CD4-positive, alpha-beta T cell treated with Interleukin-17A for 1 hour (primary cell): ENCODE measurements around the gene SKI.

Experiments used
- DNase-seq: peaks from one replicate; pipeline ENCODE4 v3.0.0-alpha.2; 2020

SKI gene

DNA sequence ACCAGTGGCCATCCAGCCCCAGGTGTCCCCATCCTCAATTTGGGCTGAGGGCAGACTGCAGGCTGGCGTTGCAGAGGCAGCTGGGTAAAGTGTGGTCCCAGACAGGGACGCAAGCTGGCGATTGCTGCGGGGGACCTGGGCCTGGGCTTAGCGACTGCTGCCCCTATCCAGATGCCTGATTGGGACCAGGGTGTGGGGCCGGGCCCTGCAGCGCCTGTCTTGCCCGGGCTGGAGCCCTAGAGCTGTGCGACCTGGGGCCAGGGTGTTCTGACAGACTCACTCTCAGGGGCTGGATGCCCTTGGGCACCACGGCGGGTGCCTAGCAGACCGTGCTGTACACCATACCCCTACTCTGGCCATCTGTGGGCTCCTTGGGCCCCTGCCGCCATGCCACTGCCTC, 17.3 kb upstream of the SKI start:
- no peak for DNase-seq

- DNase-seq, result no peak
These were observed 15.9 kb upstream of the SKI start for GRCh38 chr1:2212274-2212531.

- DNase-seq, result peak; percentile 78
These were observed 15.3 kb upstream of the SKI start for GRCh38 chr1:2212532-2213491.

- no peak for DNase-seq
These were observed 14.3 kb upstream of the SKI start for GRCh38 chr1:2213576-2214505.

GRCh38 chr1:2214541-2215241, 13.4 kb upstream of the SKI start:
- DNase-seq, result no peak

GRCh38 chr1:2215329-2215728, 12.8 kb upstream of the SKI start:
- DNase-seq, result no peak

DNA sequence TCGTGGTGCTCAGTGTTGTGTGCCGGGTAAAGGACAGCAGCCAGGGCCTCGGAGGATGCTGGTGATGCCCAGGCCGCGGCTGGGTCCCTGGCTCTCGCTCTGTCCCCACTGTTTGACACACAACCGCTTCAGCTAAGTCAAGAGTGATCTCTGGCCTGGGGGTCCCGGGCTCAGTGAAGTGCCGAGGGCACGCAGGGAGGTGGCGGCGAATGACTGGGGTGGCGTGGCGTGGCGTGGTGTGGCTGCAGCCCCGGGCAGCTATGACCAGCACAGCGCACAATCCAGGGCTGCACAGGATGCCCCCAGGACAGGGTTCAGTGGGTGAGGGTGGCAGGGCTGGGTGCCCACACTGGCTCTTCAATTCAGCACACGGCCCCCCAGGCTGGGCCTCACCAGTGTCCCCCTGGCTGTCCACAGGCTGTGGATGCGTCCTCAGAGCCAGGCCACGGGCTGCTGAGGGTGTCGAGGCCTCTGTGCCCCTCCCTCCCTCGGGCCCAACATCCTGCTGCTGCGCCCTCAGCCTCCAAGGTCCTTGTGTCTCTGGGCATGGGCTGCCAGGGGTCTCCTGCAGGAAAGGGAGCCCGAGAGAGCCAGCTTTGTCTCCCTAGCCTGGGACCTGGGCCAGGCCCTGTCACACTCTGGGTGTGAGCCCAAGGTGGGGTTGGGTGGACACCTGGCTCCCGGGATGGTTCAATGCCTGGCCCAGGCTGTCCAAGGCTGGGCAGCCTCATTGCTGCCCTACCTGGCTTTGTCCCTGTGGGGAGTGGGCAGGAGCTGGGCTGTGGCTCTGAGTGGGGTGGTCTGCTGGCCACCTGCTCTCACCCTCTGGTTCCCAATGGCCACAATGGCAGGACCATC, 12.0 kb upstream of the SKI start:
- no peak for DNase-seq

- no peak for DNase-seq
These were observed 11.4 kb upstream of the SKI start for GRCh38 chr1:2216767-2217058.

DNA sequence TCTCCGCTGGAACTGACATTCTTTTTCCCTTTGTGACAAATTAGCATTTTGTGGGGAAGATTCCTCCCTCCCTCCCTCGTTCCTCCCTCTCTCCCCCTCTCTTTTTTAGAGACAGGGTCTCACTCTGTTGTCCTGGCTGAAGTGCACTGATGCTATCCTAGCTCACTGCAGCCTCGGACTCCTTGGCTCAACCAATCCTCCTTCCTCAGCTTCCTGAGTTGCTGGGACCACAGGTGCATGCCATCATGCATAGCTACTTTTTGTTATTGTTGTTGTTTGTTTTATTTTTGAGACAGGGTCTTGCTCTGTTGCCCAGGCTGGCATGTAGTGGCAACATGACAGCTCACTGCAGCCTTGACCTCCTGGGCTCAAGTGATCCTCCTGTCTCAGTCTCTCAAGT, 6.8 kb upstream of the SKI start:
- no peak for DNase-seq

DNA sequence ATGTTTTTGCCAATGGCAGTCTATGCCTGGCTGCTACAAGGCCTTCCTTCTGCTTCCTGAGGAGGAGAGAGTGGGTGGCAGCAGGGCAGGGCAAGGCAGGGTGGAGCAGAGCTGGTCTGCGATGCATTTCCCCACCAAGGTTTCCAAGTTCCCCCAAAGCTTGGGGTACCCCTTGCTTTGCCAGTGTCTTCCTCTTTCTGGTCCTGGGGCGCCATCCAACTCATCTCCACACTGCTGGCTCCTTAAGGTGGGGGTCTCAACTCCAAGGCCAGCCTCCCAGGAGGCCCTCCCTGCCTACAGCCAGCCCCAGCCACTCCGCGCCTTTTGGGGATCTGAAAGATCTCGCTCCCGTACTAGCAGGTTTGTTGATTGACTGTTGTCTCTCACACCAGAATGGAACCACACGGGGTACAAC, 3.9 kb upstream of the SKI start:
- no peak for DNase-seq

GRCh38 chr1:2224631-2225428, 3.3 kb upstream of the SKI start:
- DNase-seq, result no peak

GRCh38 chr1:2226525-2227345, 1.4 kb upstream of the SKI start:
- no peak for DNase-seq

DNA sequence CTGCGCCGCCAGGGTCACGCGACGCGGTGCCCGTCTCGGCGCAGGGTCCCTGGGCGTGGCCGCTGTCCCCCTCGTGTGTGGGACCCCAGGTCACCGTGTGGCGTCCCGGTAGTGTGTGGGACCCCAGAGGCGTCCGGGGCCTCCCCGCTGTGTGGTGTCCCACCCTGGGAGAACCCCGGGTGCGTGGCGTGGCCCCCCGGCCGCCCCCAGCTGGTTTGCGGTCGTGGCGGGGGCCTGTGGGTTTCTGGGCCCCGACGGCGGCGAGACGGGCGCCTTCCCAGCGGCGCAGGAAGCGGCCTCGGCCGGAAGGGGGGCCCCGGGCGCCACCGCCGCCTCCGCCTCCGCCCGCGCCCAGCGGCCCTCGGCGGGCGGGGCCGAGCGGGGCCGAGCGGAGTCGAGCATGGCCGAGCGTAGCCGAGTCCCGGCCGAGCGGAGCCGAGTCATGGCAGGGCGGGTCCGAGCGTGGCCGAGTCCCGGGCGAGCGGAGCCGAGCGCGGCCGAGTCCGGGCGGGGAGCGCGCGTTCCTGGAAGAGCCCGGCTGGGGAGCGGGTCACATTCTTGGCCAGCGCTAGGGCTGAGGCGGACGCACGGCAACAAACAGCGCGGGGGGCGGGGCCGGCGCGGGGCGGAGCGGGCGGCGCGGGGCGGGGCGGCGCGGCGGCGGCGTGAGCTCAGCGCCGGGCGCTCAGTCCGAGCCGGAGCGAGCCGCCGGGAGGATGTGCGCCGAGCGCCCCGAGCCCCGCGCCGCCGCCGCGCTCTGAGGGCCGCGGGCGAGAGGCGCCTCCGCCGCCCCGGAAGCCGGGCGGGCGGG, 568 bp upstream of the SKI start:
- DNase-seq, result peak; percentile 95

- no peak for DNase-seq
These were observed 546 bp downstream of the SKI start for GRCh38 chr1:2228694-2229036.

- DNase-seq, result peak; percentile 54
These were observed 1.1 kb downstream of the SKI start for GRCh38 chr1:2229037-2229864.

GRCh38 chr1:2229911-2230731, 2.0 kb downstream of the SKI start:
- DNase-seq, result peak; percentile 27

DNA sequence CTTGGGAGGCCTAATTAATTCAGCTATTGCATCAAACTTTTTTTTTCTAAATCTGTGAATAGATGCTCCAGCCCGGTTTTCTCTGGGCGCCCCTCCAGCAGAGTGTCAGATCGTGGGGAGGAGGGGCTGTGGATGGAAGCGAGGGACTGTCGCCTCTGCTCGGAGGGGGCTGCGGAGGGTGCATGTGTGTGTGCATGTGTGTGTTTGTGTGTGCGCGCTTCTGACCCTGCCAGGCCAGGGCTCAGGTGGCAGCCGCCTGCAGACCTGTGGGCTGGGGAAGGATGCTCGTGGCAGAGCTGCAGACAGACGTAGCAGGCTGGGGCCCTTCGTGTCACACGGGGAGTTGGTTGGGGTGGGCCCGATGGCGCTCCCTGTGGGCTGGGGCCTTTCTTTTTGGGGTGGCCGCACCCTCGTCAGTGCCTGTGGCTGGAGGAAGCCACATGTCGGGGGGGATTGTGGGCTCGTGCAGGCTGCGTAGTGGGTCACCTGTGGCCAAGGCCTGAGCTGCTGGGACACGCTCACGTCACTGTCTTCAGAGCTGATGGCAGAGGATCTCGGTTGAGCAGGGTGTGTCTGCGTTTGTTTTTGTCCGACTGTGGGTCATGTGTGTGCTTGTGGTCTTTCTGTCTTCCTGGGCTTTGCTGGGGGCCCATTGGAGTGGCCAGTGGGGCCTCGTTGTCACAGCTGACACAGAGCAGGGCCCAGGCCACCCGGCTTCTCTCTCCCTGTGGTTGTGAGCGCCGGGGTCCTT, 2.8 kb downstream of the SKI start:
- DNase-seq, result peak; percentile 71
